GM23338 (cell line): ENCODE results near the gene PXDN. TPM values are rescaled to one million over a fixed set of nuclear protein-coding genes. Genes with fewer than 3 reads are reported as not detected.

Experiments
- ATAC-seq: fragments of 200-7000 bp; cut with Tn5 transposase; 3 replicates; pipeline ENCODE4 v1.9.1; 2020
- DNase-seq: peaks from one replicate; pipeline ENCODE4 v3.0.0-alpha.2; 2015; ENCODE audit warnings: low spot score
- H2AFZ ChIP-seq: fragments of 200-600 bp; sonication (generic); 2 replicates; pipeline ENCODE4 v1.8.0; 2016; ENCODE audit warnings: antibody characterized with exemption, mild to moderate bottlenecking, moderate library complexity
- H3F3A ChIP-seq: fragments of 200-600 bp; sonication (generic); replicated peaks from 2 replicates; pipeline ENCODE4 v1.8.0; 2017; ENCODE audit warnings: antibody characterized with exemption, mixed run types, low read depth
- H3K27ac ChIP-seq: fragments of 200-600 bp; sonication (generic); 2 replicates; pipeline ENCODE4 v1.6.1; 2016; ENCODE audit warnings: low read depth
- H3K27me3 ChIP-seq: fragments of 200-600 bp; sonication (generic); 2 replicates; pipeline ENCODE4 v1.8.0; 2016; ENCODE audit warnings: mild to moderate bottlenecking, mixed run types, moderate library complexity; ENCODE audit not compliant: insufficient read depth
- H3K36me3 ChIP-seq: fragments of 200-600 bp; sonication (generic); 2 replicates; pipeline ENCODE4 v1.8.0; 2016; ENCODE audit warnings: mild to moderate bottlenecking; ENCODE audit not compliant: insufficient read depth
- H3K4me1 ChIP-seq: fragments of 200-600 bp; sonication (generic); 2 replicates; pipeline ENCODE4 v1.8.0; 2016; ENCODE audit warnings: mild to moderate bottlenecking, moderate library complexity; ENCODE audit not compliant: insufficient read depth
- H3K4me2 ChIP-seq: fragments of 200-600 bp; sonication (generic); 2 replicates; pipeline ENCODE4 v1.7.1; 2017; ENCODE audit warnings: mixed run types
- H3K4me3 ChIP-seq: fragments of 200-600 bp; sonication (generic); 2 replicates; pipeline ENCODE4 v1.6.1; 2016; ENCODE audit warnings: mixed run types
- H3K79me2 ChIP-seq: fragments of 200-600 bp; sonication (generic); replicated peaks from 2 replicates; pipeline ENCODE4 v1.8.0; 2017; ENCODE audit warnings: mild to moderate bottlenecking; ENCODE audit not compliant: insufficient read depth
- H3K9me2 ChIP-seq: fragments of 200-600 bp; sonication (generic); 2 replicates; pipeline ENCODE4 v1.8.0; 2017; ENCODE audit not compliant: insufficient read depth
- H4K20me1 ChIP-seq: fragments of 200-600 bp; sonication (generic); replicated peaks from 2 replicates; pipeline ENCODE4 v1.8.0; 2017; ENCODE audit warnings: mild to moderate bottlenecking; ENCODE audit not compliant: insufficient read depth
- H3K27ac Mint-ChIP-seq: 2 replicates; pipeline ENCODE4 v1.8.0; 2020; ENCODE audit warnings: inconsistent platforms, mild to moderate bottlenecking, moderate library complexity, mixed read lengths
- H3K27me3 Mint-ChIP-seq: 3 replicates; pipeline ENCODE4 v1.8.0; 2022; ENCODE audit warnings: low read depth, mild to moderate bottlenecking, moderate library complexity, mixed read lengths, inconsistent platforms; ENCODE audit not compliant: insufficient read depth, poor library complexity
- H3K36me3 Mint-ChIP-seq: 3 replicates; pipeline ENCODE4 v1.8.0; 2021; ENCODE audit warnings: low read depth, mild to moderate bottlenecking, inconsistent platforms, moderate library complexity, mixed read lengths
- H3K4me1 Mint-ChIP-seq: 3 replicates; pipeline ENCODE4 v1.8.0; 2020; ENCODE audit warnings: mild to moderate bottlenecking, inconsistent platforms, mixed read lengths
- H3K4me3 Mint-ChIP-seq: 3 replicates; pipeline ENCODE4 v1.8.0; 2021; ENCODE audit warnings: moderate library complexity, mild to moderate bottlenecking, inconsistent platforms, mixed read lengths
- H3K9me3 Mint-ChIP-seq: 3 replicates; pipeline ENCODE4 v1.8.0; 2020; ENCODE audit warnings: moderate library complexity, mild to moderate bottlenecking, inconsistent platforms, mixed read lengths
- CREB1 ChIP-seq: fragments of 250-450 bp; sonication (Bioruptor Pico); IDR thresholded peaks from 2 replicates; pipeline ENCODE4 v1.5.0; 2020; ENCODE audit warnings: low read depth, mild to moderate bottlenecking, moderate library complexity
- CTCF ChIP-seq, 2 experiments: fragments of 200-600 bp in 1 of 2; sonication (generic) in 1 of 2; conservative IDR thresholded peaks; 2 replicates each; pipeline versions ENCODE4 v1.5.1 to v1.6.1; 2016 to 2017; ENCODE audit warnings: antibody characterized with exemption in 2 of 2, low read depth in 2 of 2, mild to moderate bottlenecking in 2 of 2, moderate library complexity in 1 of 2
- EZH2 ChIP-seq: fragments of 200-600 bp; sonication (generic); IDR thresholded peaks from one replicate; pipeline ENCODE4 v1.8.0; 2017; ENCODE audit warnings: antibody characterized with exemption, mild to moderate bottlenecking, low read depth; ENCODE audit not compliant: unreplicated experiment
- JUNB ChIP-seq: IDR thresholded peaks from one replicate; pipeline ENCODE4 v1.6.1; 2016; ENCODE audit warnings: antibody characterized with exemption; ENCODE audit not compliant: unreplicated experiment
- POLR2AphosphoS5 ChIP-seq: IDR thresholded peaks from 2 replicates; pipeline ENCODE4 v1.6.1; 2016; ENCODE audit warnings: antibody characterized with exemption, low read depth
- REST ChIP-seq: IDR thresholded peaks from one replicate; pipeline ENCODE4 v1.6.1; 2018; ENCODE audit warnings: antibody characterized with exemption; ENCODE audit not compliant: unreplicated experiment
- STAT1 ChIP-seq: IDR thresholded peaks from one replicate; pipeline ENCODE4 v1.6.1; 2016; ENCODE audit warnings: antibody characterized with exemption; ENCODE audit not compliant: unreplicated experiment
- ZNF114 ChIP-seq: fragments of 250-450 bp; sonication (Bioruptor Pico); IDR thresholded peaks from 2 replicates; pipeline ENCODE4 v1.5.0; 2020; ENCODE audit warnings: mild to moderate bottlenecking, moderate library complexity
- polyA plus RNA-seq: library from polyadenylated mRNA; unstranded; fragments of >200 nt; fragmentation: Nextera tagmentation; extraction: Ambion mirVana; gene quantifications from 2 replicates; pipeline ENCODE4 v1.2.1, GENCODE V29; 2016
- total RNA-seq: library from RNA; depleted of rRNA; stranded (reverse); fragments of >200 nt; shearing (Covaris generic); gene quantifications from 2 replicates; pipeline ENCODE4 v1.2.3, GENCODE V29; 2014

PXDN gene
- total and polyA plus RNA-seq, 2 experiments from 2014 or later: 42.2 to 225 TPM

GRCh38 chr2:1685078-1685956, 59.0 kb downstream of the PXDN start:
- no peak overlapping the region for H3K4me3 Mint-ChIP-seq
- peaks cover 4% of the 10 kb centered on the region; the same call in 1 of the 2 replicates for H4K20me1 ChIP-seq
- H3K27me3 ChIP-seq: no peaks in the 10 kb centered on the region
- H3K27ac ChIP-seq: no peak overlapping the region
- DNase-seq (no peak), ATAC-seq (peak; percentile 27)
- H3K4me1 ChIP-seq: no peaks in the 10 kb centered on the region
- H3K36me3 Mint-ChIP-seq: peaks cover 40% of the 10 kb centered on the region
- peaks cover 23% of the 10 kb centered on the region for H3K4me1 Mint-ChIP-seq
- H3K79me2 ChIP-seq: peaks cover 4% of the 10 kb centered on the region; the same call in 1 of the 2 replicates
- H3K4me2 ChIP-seq: no peak overlapping the region
- no peak overlapping the region for H3K4me3 ChIP-seq
- no peaks in the 10 kb centered on the region; the same call in 1 of the 2 replicates for H3F3A ChIP-seq
- H3K9me3 Mint-ChIP-seq: no peaks in the 10 kb centered on the region
- H3K27ac Mint-ChIP-seq: peak overlapping the region; percentile 73
- no peaks in the 10 kb centered on the region for H3K9me2 ChIP-seq
- H2AFZ ChIP-seq: no peak overlapping the region
- TF ChIP-seq CTCF (conservative IDR thresholded peaks at IDR 0.05; ENCODE audit: low read depth in 2 of 2): no peak
- TF ChIP-seq ZNF114 (CRISPR knock-in tag): no peak
- no peak for TF ChIP-seq CREB1 (CRISPR knock-in tag)
- no peak for TF ChIP-seq JUNB
- no peak for TF ChIP-seq REST
- no peak for TF ChIP-seq STAT1
- H3K36me3 ChIP-seq: peaks cover 5% of the 10 kb centered on the region
- H3K27me3 Mint-ChIP-seq: peaks cover 9% of the 10 kb centered on the region

- no peak overlapping the region for H3K4me3 Mint-ChIP-seq
- Histone ChIP-seq H3F3A (peaks cover 6% of the 10 kb centered on the region; the same call in 1 of the 2 replicates), H3K27me3 (no peaks in the 10 kb centered on the region), H4K20me1 (peaks cover 4% of the 10 kb centered on the region; the same call in 1 of the 2 replicates), H2AFZ (no peak overlapping the region), H3K4me3 (no peak overlapping the region), H3K4me2 (no peak overlapping the region), H3K36me3 (peaks cover 13% of the 10 kb centered on the region), H3K9me2 (no peaks in the 10 kb centered on the region), H3K4me1 (no peaks in the 10 kb centered on the region), H3K79me2 (no peaks in the 10 kb centered on the region; the same call in 1 of the 2 replicates), H3K27ac (no peak overlapping the region)
- H3K4me1 Mint-ChIP-seq: peaks cover 23% of the 10 kb centered on the region
- DNase-seq: no peak
- no peak for ATAC-seq
- H3K36me3 Mint-ChIP-seq: peaks cover 25% of the 10 kb centered on the region
- TF ChIP-seq EZH2: no peak
- no peak for TF ChIP-seq POLR2AphosphoS5
- peaks cover 7% of the 10 kb centered on the region for H3K27me3 Mint-ChIP-seq
- no peak overlapping the region for H3K27ac Mint-ChIP-seq
- H3K9me3 Mint-ChIP-seq: no peaks in the 10 kb centered on the region
Observed at GRCh38 chr2:1683297-1683696, 61.0 kb downstream of the PXDN start.
